ENCODE results near the gene MXRA7. TPM values are rescaled to one million over a fixed set of nuclear protein-coding genes. Genes with fewer than 3 reads are reported as not detected.

The MXRA7 gene
- total and polyA plus RNA-seq, 9 donors, result 107 to 759 (median 187) TPM

DNA sequence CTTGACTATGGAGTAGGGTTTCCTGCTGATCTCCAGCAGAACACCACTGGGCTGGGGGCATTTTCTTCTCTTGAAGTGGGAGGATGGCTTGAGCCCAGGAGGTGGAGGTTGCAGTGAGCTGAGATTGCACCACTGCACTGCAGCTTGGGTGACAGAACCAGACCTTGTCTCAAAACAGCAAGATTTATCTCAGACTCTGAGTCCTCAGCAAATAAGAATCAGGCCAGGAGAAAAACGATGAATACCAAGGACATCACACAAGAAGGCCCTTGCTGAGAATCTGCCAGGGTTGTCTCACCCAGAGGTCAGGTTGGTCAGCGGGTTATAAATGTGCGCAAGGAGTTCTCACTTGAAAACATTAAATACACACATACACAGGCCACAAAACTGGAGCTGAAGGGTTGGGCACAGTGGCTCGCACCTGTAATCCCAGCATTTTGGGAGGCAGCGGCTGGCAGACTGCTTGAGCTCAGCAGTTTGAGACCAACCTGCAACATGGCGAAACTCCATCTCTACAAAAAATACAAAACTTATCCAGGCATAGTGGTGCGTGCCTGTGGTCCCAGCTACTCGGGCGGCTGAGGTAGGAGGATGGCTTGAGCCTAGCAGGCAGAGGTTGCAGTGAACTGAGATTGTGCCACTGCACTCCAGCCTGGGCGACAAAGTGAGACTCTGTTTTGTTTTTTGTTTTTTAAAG is 7.7 kb downstream of the MXRA7 start:
- Histone ChIP-seq H3K36me3 (no peaks in the 10 kb centered on the region), H3K4me1 (ENCODE audit: insufficient read depth) (peaks cover 27% of the 10 kb centered on the region), H3K4me3 (no peak overlapping the region), H3K27ac (peak overlapping the region in 1 of 2 donors; percentile 21), H3K9me3 (no peaks in the 10 kb centered on the region), H3K27me3 (no peaks in the 10 kb centered on the region)
- TF ChIP-seq, protein P1, sequence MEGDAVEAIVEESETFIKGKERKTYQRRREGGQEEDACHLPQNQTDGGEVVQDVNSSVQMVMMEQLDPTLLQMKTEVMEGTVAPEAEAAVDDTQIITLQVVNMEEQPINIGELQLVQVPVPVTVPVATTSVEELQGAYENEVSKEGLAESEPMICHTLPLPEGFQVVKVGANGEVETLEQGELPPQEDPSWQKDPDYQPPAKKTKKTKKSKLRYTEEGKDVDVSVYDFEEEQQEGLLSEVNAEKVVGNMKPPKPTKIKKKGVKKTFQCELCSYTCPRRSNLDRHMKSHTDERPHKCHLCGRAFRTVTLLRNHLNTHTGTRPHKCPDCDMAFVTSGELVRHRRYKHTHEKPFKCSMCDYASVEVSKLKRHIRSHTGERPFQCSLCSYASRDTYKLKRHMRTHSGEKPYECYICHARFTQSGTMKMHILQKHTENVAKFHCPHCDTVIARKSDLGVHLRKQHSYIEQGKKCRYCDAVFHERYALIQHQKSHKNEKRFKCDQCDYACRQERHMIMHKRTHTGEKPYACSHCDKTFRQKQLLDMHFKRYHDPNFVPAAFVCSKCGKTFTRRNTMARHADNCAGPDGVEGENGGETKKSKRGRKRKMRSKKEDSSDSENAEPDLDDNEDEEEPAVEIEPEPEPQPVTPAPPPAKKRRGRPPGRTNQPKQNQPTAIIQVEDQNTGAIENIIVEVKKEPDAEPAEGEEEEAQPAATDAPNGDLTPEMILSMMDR (IDR thresholded peaks at IDR 0.05), result no peak
- TF ChIP-seq EP300 (IDR thresholded peaks at IDR 0.05) (no peak), POLR2A (IDR thresholded peaks at IDR 0.05) (no peak)
- DNase-seq, result peak in 1 of 5 donors; percentile 41
- 76 to 82% (median 82%) methylated on average over 10 of the region's 10 CpGs for WGBS, 3 donors
- intact Hi-C loops (cut with DNase I), result loop anchor here in 1 of 4 donors (10.0 kb wide), 1 partner anchor 168 kb away; the partner anchor contains the start of gene CYGB

DNA sequence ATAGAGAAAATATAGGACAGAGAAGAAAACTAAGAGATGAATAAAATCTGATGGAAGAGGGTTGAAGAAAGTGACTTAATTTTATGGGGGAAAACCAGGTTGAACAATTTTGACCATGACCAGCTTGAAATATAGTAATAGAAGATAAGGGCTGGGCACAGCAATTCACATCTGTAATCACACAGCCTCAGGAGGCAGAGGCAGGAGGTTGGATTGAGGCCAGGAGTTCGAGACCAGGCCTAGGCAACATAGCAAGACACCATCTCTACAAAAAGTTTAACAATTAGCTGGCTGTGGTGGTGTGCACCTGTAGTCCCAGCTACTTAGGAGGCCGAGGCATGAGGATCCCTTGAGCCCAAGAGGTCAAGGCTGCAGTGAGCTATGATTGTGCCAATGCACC is 8.7 kb downstream of the MXRA7 start:
- intact Hi-C loops (cut with DNase I), result loop anchor here in 1 of 4 donors (10.0 kb wide), 1 partner anchor 167 kb away; the partner anchor contains the start of gene CYGB
- Histone ChIP-seq H3K36me3 (no peaks in the 10 kb centered on the region), H3K4me3 (no peak overlapping the region), H3K27ac (peak overlapping the region in 1 of 2 donors; percentile 78), H3K27me3 (no peaks in the 10 kb centered on the region), H3K4me1 (ENCODE audit: insufficient read depth) (peaks cover 32% of the 10 kb centered on the region), H3K9me3 (no peaks in the 10 kb centered on the region)
- TF ChIP-seq POLR2A (IDR thresholded peaks at IDR 0.05) (no peak), EP300 (IDR thresholded peaks at IDR 0.05) (no peak)
- TF ChIP-seq, protein P1 (IDR thresholded peaks at IDR 0.05), result no peak
- no peak for DNase-seq
- WGBS, 3 donors, result 59 to 74% (median 67%) methylated on average over 2 of the region's 2 CpGs

DNA sequence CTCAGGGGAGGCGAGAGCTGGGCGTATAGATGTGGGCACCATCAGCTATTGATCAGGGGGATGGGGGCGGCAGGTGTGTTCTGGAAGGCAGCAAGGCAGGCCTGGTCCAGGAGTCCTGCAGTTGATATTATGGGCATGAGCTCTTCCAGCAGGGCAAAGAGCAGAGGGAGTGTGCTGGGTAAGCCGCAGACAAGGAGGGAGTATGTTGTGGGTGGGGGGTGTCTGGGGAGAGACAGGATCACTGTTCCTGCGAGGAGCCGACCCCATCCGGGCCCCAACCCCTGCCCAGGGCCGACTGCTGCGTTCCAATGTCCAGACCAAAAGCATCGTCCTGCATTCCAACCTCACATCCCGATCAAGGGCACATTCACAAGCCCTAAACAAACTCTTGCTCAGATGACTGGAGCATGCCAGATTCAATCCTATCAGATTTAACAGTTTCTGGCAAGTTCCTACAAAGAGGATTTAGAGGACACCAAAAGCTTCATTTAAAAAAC is 9.2 kb downstream of the MXRA7 start:
- H3K27ac ChIP-seq, result peak overlapping the region; percentile 78 to 84
- intact Hi-C loops (cut with DNase I), result loop anchor here in 1 of 4 donors (10.0 kb wide), 1 partner anchor 167 kb away; the partner anchor contains the start of gene CYGB
- peaks cover 37% of the 10 kb centered on the region for H3K4me1 ChIP-seq (ENCODE audit: insufficient read depth)
- no peaks in the 10 kb centered on the region for H3K9me3 ChIP-seq
- no peaks in the 10 kb centered on the region for H3K36me3 ChIP-seq
- 23 to 37% (median 23%) methylated on average over 11 of the region's 11 CpGs for WGBS, 3 donors
- TF ChIP-seq EP300 (IDR thresholded peaks at IDR 0.05) (no peak), POLR2A (IDR thresholded peaks at IDR 0.05) (no peak)
- TF ChIP-seq, protein P1 (IDR thresholded peaks at IDR 0.05), result no peak
- H3K4me3 ChIP-seq, result peak overlapping the region; percentile 22
- H3K27me3 ChIP-seq, result no peaks in the 10 kb centered on the region
- DNase-seq, result peak in 1 of 5 donors; percentile 53

DNA sequence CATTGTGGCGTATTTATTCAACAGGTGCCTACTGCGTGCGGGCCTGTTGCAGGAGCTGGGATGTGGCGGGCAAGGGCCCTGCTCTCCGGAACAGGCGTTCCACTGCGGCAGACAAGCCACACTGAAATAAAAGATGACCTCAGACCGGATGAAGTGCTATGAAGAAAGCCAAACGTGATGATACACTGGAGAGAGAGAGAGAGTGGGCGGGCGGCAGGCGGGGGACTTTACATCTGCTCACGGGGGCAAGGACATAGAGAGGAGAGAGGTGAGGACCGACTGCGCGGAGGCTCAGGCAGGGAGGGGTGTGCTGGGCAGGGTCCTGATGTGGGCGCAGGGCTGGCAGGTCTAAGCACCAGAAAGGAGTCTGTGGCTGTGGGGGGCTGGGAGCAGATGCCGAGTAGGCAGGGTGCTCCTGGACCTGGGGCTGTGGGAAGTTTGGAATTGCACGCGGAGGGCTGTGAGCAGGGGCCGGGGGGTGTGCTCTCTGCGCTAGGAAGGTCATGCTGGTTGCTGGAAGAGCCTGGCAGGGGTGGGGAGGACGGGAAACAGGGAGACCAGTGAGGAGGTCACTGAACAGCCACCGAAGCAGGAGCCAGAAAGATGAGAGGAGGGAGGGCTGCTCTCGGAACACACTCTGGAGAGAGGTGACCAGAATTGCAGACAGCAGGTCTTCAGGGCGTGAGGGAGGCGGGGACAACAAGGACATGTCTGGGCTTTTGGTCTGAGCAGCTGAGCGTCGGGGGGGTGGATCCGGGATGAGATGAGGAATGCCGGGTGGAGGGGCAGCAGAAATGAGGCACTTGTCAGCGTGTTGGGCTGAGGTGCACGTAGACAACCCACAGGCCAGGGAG is 9.9 kb downstream of the MXRA7 start:
- peak overlapping the region; percentile 22 for H3K4me3 ChIP-seq
- 9 to 11% (median 10%) methylated on average over 33 of the region's 33 CpGs for WGBS, 3 donors
- intact Hi-C loops (cut with DNase I), result loop anchor here in 1 of 4 donors (10.0 kb wide), 1 partner anchor 166 kb away; the partner anchor contains the start of gene CYGB
- H3K27ac ChIP-seq, result peak overlapping the region; percentile 78 to 84
- TF ChIP-seq POLR2A (IDR thresholded peaks at IDR 0.05), result peak; percentile 27
- TF ChIP-seq, protein P1 (IDR thresholded peaks at IDR 0.05), result no peak
- H3K4me1 ChIP-seq (ENCODE audit: insufficient read depth), result peaks cover 37% of the 10 kb centered on the region
- peak; percentile 64 to 78 (median 73) for DNase-seq
- no peaks in the 10 kb centered on the region for H3K27me3 ChIP-seq
- no peaks in the 10 kb centered on the region for H3K9me3 ChIP-seq
- no peaks in the 10 kb centered on the region for H3K36me3 ChIP-seq
